BJ (cell line): Measurements from ENCODE around the gene SLC6A12. TPM values are rescaled to one million over a fixed set of nuclear protein-coding genes. Genes with fewer than 3 reads are reported as not detected.

Experiments used
- CTCF ChIA-PET: fragments of 350-600 bp; formaldehyde crosslinking; extraction: SDS; loops from one replicate; lab custom pipeline; 2021; ENCODE audit warnings: antibody characterized with exemption, inconsistent platforms; lab: Yijun Ruan, JAX
- POLR2A ChIA-PET: fragments of 300-600 bp; sonication (Branson Sonifier 250); formaldehyde crosslinking; extraction: SDS; loops from one replicate; lab custom pipeline; 2021; ENCODE audit warnings: antibody characterized with exemption; lab: Charles Lee
- DNase-seq: peaks from one replicate; pipeline ENCODE4 v3.0.0-alpha.2; 2011; ENCODE audit warnings: low read depth
- H3K27me3 ChIP-seq: 2 replicates; pipeline ENCODE4 v1.6.0; 2011; ENCODE audit warnings: low read length; ENCODE audit not compliant: control insufficient read depth, insufficient read depth
- H3K36me3 ChIP-seq: 2 replicates; pipeline ENCODE4 v1.5.1; 2011; ENCODE audit warnings: low read length; ENCODE audit not compliant: control insufficient read depth, insufficient read depth
- H3K4me3 ChIP-seq: 2 replicates; pipeline ENCODE4 v1.5.1; 2011; ENCODE audit warnings: low read depth, mild to moderate bottlenecking, control low read depth, low read length
- CTCF ChIP-seq: IDR thresholded peaks from 2 replicates; pipeline ENCODE4 v1.5.1; 2011; ENCODE audit warnings: low read depth, mild to moderate bottlenecking, control low read depth, inconsistent platforms, low read length, moderate library complexity; ENCODE audit not compliant: insufficient read depth
- polyA plus RNA-seq: library from polyadenylated mRNA; depleted of rRNA; stranded (reverse); fragments of >200 nt; gene quantifications from 2 replicates; pipeline ENCODE4 v1.2.3, GENCODE V29; 2011

Gene SLC6A12
- polyA plus RNA-seq, 1 experiment: not detected

- H3K27me3 ChIP-seq: peaks cover 10% of the 10 kb centered on the region
- ChIA-PET POLR2A (no interaction called here), CTCF (interaction anchor here (2.1 kb wide), 1 partner anchor 9 kb away, joined by 6 read pairs; no protein-coding TSS in a partner anchor)
- no peak for TF ChIP-seq CTCF
- no peak for DNase-seq
- H3K4me3 ChIP-seq: no peak overlapping the region
- H3K36me3 ChIP-seq: no peaks in the 10 kb centered on the region
Observed at GRCh38 chr12:223841-224240, 9.9 kb upstream of the SLC6A12 start.

- no peaks in the 10 kb centered on the region for H3K36me3 ChIP-seq
- H3K4me3 ChIP-seq: no peak overlapping the region
- CTCF ChIA-PET: interaction anchor here (1.3 to 2.1 kb wide), 2 partner anchors 12 to 33 kb away, joined by 3 to 6 read pairs; no protein-coding TSS in a partner anchor
- H3K27me3 ChIP-seq: peaks cover 7% of the 10 kb centered on the region
- POLR2A ChIA-PET: no interaction called here
- TF ChIP-seq CTCF: no peak
- DNase-seq: no peak
Observed at GRCh38 chr12:221736-222135, 7.8 kb upstream of the SLC6A12 start.

GRCh38 chr12:220946-221550, 7.1 kb upstream of the SLC6A12 start:
- ChIA-PET POLR2A (no interaction called here), CTCF (interaction anchor here (1.3 to 1.6 kb wide), 3 partner anchors 9 to 55 kb away, joined by 3 to 9 read pairs (median 5); no protein-coding TSS in a partner anchor)
- Histone ChIP-seq H3K36me3 (no peaks in the 10 kb centered on the region), H3K4me3 (no peak overlapping the region), H3K27me3 (peaks cover 5% of the 10 kb centered on the region)
- TF ChIP-seq CTCF: no peak
- DNase-seq: no peak

GRCh38 chr12:220491-220890, 6.5 kb upstream of the SLC6A12 start:
- no peak for TF ChIP-seq CTCF
- CTCF ChIA-PET: interaction anchor here (1.3 to 1.6 kb wide), 4 partner anchors 10 to 55 kb away, joined by 3 to 9 read pairs (median 4); no protein-coding TSS in a partner anchor

GRCh38 chr12:219891-220352, 6.0 kb upstream of the SLC6A12 start:
- POLR2A ChIA-PET: no interaction called here
- CTCF ChIA-PET: interaction anchor here (1.3 to 1.6 kb wide), 3 partner anchors 10 to 54 kb away, joined by 3 to 9 read pairs (median 5); no protein-coding TSS in a partner anchor
- H3K27me3 ChIP-seq: peaks cover 8% of the 10 kb centered on the region
- peak; percentile 53 for TF ChIP-seq CTCF
- H3K4me3 ChIP-seq: no peak overlapping the region
- no peaks in the 10 kb centered on the region for H3K36me3 ChIP-seq
- DNase-seq: no peak

More at GRCh38 chr12:220491-220890, 6.5 kb upstream of the SLC6A12 start:
- DNase-seq: no peak
- Histone ChIP-seq H3K4me3 (no peak overlapping the region), H3K36me3 (no peaks in the 10 kb centered on the region), H3K27me3 (peaks cover 8% of the 10 kb centered on the region)
- POLR2A ChIA-PET: no interaction called here
